ENCODE results near the gene PSMG4. TPM values are rescaled to one million over a fixed set of nuclear protein-coding genes. Genes with fewer than 3 reads are reported as not detected.

The PSMG4 gene
- total RNA-seq, 1 experiment from 2014 or later = 27.0 TPM

DNA sequence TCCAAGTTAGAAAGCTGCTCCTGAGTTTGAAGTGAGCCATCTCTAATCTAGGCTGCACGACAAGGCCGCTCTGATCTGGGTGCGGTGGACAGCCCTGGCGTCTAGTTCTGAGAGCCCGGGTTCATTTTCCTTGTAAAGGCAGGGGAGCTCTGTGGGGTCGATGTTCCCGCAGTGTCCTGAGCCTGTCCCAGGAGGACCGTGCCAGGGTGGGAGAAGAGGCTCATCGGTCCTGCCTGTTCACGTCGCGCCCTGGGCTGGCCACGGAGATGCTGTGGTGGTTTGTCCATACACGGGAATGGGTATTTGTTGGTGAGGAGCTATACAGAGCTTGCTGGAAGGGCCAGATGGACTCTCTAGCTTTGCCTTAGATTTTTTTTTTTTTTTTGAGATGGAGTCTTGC lies 27.0 kb downstream of the PSMG4 start:
- H3K9me3 ChIP-seq (ENCODE audit: control insufficient read depth, insufficient read depth, low read depth, low read length) = no peaks in the 10 kb centered on the region
- no TSS peak for BruUV-seq (replicated peaks)
- H3K36me3 ChIP-seq (ENCODE audit: control insufficient read depth, insufficient read depth, low read length) = no peaks in the 10 kb centered on the region
- DNase-seq (ENCODE audit: low read depth, low spot score) = no peak
- ChIA-PET POLR2A (interaction anchor here (0.7 kb wide), 1 partner anchor 691 kb away, joined by 3 read pairs; no protein-coding TSS in a partner anchor), CTCF (no interaction called here)
- H3K4me3 ChIP-seq (ENCODE audit: low read depth in 2 of 2, low read length in 2 of 2) = no peak overlapping the region
- no peak overlapping the region for H3K27ac ChIP-seq (ENCODE audit: low read length)
- TF ChIP-seq SIN3A (IDR thresholded peaks at IDR 0.05; ENCODE audit: borderline replicate concordance, insufficient read depth, low read depth, low read length) (no peak), TCF7L2 (IDR thresholded peaks at IDR 0.05; ENCODE audit: low read depth, low read length) (no peak), POLR2AphosphoS5 (IDR thresholded peaks at IDR 0.05; ENCODE audit: low read depth, low read length) (no peak), CTCF (IDR thresholded peaks at IDR 0.05) (no peak)
- H3K27me3 ChIP-seq (ENCODE audit: control insufficient read depth, insufficient read depth, low read length) = no peaks in the 10 kb centered on the region
- intact Hi-C loops (cut with micrococcal nuclease; ENCODE audit: unreplicated experiment) (no loop called here), in situ Hi-C loops (cut with HindIII; ENCODE audit: low pct_unique_long_range_greater_than_20kb, low sequenced_read_pairs) (no loop called here)
- H3K4me1 ChIP-seq (ENCODE audit: control insufficient read depth, insufficient read depth, low read length) = no peaks in the 10 kb centered on the region
- no peak for ATAC-seq

DNA sequence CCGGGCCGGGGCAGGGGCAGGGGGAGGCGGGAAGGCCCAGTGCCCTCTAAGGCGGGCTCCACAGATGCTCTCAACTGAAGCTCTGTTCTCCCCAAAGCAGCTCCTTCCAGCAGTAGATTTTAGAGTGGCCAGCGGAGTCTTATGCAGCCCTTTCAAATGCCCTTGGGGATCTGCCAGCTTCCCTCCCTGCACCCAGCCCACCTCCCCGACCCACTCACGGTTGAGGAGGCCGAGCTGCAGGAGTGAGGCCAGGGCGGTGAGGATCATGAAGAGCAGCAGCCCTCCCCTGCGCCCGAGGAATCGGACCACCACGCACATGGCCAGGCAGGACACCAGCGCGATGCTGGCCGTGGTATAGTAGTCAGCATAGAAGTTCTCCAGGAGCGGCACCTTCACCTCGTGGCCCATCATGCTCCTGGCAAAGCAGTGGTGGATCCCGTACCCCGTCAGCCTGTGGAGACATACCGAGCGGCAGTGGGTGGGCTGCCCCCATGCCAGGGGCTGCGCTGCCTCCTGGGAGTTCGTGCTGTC lies 28.0 kb downstream of the PSMG4 start:
- Histone ChIP-seq H3K36me3 (ENCODE audit: control insufficient read depth, insufficient read depth, low read length) (no peaks in the 10 kb centered on the region), H3K9me3 (ENCODE audit: control insufficient read depth, insufficient read depth, low read depth, low read length) (no peaks in the 10 kb centered on the region), H3K4me1 (ENCODE audit: control insufficient read depth, insufficient read depth, low read length) (no peaks in the 10 kb centered on the region), H3K27ac (ENCODE audit: low read length) (no peak overlapping the region), H3K4me3 (ENCODE audit: low read depth in 2 of 2, low read length in 2 of 2) (no peak overlapping the region), H3K27me3 (ENCODE audit: control insufficient read depth, insufficient read depth, low read length) (no peaks in the 10 kb centered on the region)
- DNase-seq (ENCODE audit: low read depth, low spot score) = no peak
- no peak for ATAC-seq
- intact Hi-C loops (cut with micrococcal nuclease; ENCODE audit: unreplicated experiment) (no loop called here), in situ Hi-C loops (cut with HindIII; ENCODE audit: low pct_unique_long_range_greater_than_20kb, low sequenced_read_pairs) (no loop called here)
- POLR2A ChIA-PET = interaction anchor here (0.5 to 0.6 kb wide), 2 partner anchors 154 to 605 kb away, joined by 3 to 4 read pairs; no protein-coding TSS in a partner anchor
- TF ChIP-seq TCF7L2 (IDR thresholded peaks at IDR 0.05; ENCODE audit: low read depth, low read length) (no peak), CTCF (IDR thresholded peaks at IDR 0.05) (no peak), POLR2AphosphoS5 (IDR thresholded peaks at IDR 0.05; ENCODE audit: low read depth, low read length) (no peak), SIN3A (IDR thresholded peaks at IDR 0.05; ENCODE audit: borderline replicate concordance, insufficient read depth, low read depth, low read length) (no peak)
- TF ChIP-seq, protein P1, sequence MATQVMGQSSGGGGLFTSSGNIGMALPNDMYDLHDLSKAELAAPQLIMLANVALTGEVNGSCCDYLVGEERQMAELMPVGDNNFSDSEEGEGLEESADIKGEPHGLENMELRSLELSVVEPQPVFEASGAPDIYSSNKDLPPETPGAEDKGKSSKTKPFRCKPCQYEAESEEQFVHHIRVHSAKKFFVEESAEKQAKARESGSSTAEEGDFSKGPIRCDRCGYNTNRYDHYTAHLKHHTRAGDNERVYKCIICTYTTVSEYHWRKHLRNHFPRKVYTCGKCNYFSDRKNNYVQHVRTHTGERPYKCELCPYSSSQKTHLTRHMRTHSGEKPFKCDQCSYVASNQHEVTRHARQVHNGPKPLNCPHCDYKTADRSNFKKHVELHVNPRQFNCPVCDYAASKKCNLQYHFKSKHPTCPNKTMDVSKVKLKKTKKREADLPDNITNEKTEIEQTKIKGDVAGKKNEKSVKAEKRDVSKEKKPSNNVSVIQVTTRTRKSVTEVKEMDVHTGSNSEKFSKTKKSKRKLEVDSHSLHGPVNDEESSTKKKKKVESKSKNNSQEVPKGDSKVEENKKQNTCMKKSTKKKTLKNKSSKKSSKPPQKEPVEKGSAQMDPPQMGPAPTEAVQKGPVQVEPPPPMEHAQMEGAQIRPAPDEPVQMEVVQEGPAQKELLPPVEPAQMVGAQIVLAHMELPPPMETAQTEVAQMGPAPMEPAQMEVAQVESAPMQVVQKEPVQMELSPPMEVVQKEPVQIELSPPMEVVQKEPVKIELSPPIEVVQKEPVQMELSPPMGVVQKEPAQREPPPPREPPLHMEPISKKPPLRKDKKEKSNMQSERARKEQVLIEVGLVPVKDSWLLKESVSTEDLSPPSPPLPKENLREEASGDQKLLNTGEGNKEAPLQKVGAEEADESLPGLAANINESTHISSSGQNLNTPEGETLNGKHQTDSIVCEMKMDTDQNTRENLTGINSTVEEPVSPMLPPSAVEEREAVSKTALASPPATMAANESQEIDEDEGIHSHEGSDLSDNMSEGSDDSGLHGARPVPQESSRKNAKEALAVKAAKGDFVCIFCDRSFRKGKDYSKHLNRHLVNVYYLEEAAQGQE (IDR thresholded peaks at IDR 0.05; ENCODE audit: insufficient read depth in 1 of 2, low read depth in 2 of 2, low read length in 1 of 2) = no peak
- CTCF ChIA-PET = interaction anchor here (0.6 kb wide), 1 partner anchor 438 kb away, joined by 4 read pairs; no protein-coding TSS in a partner anchor
- BruUV-seq (replicated peaks) = no TSS peak
